NCI-H748 (cell line): ENCODE data around the gene PCNX1.
"Not testable (repeated sequence)": the region's sequence is repeated elsewhere in the genome, so short reads cannot be mapped to it uniquely, and the experiment has no call there.

Experiments used
- DNase-seq: peaks from one replicate; lab custom pipeline; 2025; ENCODE audit not compliant: unreplicated experiment; lab: John Stamatoyannopoulos, UW

PCNX1 gene

DNA sequence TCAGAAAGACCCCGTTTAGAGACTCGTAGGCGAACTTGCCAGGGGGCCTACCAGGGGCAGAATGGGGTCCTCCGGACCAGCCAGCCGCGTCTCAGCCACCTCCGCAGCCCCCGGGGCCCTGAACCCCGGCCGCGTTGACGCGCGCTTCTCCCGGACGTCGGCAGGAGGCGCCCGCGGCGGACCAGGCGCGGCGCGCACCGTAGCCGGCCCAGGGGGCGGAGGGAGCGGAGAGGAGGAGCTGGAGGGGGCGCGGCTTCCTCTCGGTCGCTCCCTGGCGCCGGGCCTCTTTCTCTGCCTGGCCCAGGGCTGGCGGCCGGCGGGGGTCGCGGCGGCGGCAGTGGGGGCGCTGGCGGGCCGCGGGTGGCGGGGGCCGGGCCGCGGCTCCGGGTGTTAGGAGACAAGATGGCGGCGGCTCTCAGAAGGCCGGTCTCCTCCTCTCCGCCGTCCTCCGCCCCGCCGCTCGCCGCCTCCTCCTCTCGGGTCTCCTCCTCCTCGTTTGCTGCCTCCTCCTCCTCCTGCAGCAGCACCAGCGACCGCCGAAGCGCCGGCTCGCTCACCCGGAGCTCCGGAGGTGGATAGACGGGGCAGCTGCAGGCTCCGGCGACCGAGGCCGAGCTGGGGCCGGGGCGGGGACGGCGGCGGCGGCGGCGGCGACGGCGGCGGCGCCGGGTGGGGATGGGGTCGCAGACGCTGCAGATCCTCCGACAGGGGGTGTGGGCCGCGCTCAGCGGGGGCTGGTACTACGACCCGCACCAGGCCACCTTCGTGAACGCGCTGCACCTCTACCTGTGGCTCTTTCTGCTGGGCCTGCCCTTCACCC is at the start of gene PCNX1:
Gene PCNX1, plus strand, starts transcription at position 284 of the 820 bp plus-strand sequence. Its CDS starts 392 bp downstream, at position 676.
- peak; percentile 87 for DNase-seq

GRCh38 chr14:70857496-70857890 is 49.8 kb upstream of the PCNX1 start:
- DNase-seq = no peak

DNA sequence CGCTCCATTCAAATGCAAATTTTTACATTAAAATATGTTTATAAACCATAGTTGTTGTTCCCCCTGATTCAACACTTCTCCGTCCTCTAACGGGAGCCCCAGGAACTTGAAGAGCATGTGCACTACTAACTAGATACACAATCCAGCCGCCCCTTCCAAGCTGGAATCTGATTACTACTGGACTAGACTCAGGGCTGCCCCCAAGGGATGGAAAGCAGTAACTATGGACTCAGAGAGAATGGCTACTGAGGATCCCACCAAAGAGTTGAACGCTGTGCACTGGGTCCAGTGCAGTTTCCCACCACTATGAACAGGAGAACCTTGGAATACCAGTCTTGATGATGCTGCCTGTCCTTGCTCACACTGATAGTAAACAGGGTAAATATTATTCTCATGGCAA is 48.6 kb upstream of the PCNX1 start:
- DNase-seq = peak; percentile 5

- not testable (repeated sequence) for DNase-seq
Measured at GRCh38 chr14:70866992-70867391, 40.3 kb upstream of the PCNX1 start.

- DNase-seq = no peak
Measured at GRCh38 chr14:70871001-70871400, 36.3 kb upstream of the PCNX1 start.

DNA sequence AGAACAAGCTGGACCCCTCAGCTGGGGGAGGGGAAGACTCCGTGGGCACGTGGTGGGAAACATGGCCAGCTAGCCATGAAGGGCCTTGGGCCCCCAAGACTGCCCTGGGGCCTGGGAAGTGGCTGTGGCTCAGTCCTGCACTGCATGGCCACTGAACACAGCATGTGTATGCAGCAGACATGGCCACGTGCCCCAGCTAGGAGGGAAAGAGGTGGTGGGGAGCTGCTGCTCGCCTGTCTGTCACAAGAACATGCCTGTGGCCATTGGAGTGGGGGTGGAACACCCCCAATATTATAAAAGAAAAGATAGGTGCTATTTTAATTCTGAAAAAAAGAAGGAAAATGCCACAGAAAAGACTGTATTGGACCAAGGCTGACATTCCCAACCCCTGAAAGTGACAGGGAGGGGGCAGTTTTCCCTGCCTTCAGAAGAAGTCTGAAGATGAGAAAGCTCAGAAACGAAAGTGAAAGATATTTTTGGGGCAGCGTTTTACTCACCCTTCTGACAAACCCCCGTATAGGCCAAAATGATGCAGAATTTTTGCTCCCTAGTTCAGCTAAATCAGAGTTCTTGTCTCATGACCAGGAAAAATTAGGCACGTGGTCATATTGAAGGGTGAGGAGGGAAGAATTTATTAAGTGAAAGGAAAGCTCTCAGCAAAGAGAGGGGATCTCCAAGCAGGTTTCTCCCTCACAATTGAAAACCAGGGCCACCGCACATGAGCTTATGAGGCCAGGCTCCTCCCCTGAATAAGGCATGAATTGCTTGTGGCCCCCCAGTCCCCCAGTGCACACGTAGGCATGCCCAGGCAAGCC is 35.2 kb upstream of the PCNX1 start:
- DNase-seq = no peak

DNA sequence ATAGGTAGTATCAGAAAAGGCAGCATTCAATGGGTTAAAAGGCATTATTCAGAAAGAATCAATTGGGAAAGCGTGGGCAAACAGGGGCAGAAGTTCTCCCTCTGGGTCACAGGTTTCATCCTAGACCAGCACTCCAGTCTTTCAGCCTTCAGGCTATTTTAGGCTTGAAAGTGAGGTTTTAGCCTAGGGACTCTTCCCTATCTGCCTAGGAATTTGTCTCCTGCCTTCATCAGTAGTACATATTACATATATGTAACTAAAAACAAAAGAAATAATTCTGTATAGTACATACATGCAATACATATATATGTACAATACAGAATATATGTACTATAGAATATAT is 34.6 kb upstream of the PCNX1 start:
- no peak for DNase-seq

DNA sequence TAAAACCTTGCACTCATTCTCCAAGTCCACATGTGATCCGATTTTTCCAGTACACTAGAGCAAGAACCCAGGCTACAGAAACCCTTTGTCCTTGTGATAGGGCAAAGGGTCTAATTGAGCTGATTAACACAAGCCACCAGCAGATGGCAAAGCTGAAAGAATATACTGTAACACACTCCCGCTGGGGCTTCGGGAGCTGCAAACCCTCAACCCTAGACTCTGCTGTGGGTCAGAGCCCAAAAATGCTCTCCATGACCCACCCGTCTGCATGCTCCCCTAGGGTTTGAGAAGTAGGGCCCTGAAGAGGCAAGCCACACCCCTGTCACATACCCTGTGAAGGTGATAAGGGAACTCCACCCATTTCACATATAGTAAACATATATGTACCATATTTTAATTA is 33.6 kb upstream of the PCNX1 start:
- DNase-seq = no peak

GRCh38 chr14:70875811-70876460 is 31.3 kb upstream of the PCNX1 start:
- DNase-seq = not testable (repeated sequence)

DNA sequence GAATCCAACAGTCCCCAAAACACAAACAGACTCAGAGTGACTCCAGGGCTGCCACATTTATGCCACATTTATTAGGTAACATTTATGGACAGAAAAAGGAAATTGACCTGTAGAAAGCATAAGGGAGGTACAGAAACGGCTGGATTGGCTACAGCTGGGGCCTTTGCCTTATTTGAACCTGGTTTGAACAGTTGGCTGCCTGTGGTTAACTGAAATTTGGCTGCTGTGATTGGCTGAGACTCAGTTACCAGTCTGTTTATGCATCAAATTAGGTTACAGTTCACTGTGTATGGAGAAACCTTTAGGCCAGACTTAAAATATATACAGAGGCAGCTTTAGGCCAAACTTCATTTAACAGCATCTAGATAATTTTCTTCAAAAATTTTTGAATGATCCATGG is 27.8 kb upstream of the PCNX1 start:
- DNase-seq = no peak

DNA sequence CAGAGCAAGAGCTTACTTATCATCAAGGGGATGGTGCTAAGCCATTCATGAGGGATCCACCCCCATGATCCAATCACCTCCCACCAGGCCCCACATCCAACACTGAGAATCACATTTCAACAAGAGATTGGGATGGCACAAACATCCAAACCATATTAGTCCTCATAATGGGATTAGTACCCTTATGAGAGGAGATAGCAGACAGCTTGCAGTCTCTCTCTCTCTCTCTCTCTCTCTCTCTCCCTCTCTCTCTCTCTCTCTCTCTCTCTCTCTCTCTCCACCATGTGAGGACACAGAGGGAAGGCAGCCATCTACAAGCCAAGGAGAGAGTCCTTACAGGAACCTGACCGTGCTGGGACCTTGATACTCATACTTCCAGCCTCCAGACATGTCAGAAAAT is 26.4 kb upstream of the PCNX1 start:
- not testable (repeated sequence) for DNase-seq

DNA sequence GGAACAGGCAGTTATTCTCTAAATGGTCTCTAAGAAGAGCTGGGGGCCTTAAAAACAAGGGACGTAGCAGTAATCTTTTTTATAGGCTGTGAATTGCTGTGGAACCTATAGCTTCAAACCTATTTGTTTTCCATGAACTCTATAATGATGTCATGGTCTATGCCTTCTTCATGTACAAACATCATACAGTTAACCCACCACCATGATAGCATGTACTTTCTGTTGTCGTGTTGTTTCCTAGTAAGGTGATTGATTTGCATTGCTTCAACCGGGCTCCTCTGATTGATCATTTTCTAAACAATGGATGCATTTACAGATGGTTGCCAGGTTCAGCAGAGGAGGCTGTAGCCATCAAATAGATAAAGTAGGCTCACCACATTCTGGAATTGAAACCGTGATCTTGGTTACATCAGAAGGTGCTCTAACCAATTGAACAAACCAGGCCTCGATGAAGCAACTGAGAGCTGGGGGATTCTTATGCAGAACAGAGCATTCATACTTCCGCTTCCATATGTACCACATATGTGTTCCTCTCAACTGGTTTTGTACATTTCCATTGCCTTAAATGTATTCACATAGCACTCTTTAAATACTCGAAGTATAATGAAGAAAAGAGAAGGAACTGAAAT is 25.6 kb upstream of the PCNX1 start:
- DNase-seq = no peak

DNA sequence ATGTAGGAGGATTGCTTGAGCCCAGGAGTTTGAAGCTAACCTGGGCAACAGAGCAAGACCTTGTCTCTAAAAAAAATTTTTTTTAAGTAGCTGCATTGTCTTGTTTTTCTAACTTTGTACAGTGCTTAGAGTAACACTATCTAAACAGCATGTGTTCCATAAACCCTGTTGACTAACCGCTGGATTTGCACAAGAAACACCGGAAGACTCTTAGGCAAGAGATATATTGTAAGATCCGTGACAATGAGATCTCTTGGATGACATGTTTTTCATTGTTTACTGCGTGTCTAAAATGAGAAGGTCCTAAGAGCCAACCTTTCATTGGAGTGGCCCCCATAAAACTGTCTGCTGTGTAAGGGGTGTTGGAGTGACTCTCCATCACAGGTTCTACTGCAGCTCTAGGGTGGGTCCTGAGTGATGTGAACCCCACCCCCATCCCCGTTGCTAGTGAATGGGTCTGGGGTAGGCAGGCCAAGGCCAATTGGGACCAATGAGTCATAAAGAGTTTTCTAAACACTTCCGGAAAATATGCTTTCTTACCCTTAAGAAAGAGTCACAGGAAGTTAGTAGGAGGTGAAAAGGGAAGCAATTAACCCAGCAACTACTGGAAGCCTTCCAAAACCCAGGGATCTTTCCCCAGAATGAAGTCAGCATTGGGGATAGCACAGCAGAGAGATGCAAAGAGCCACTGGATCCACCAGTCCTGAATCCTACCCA is 24.3 kb upstream of the PCNX1 start:
- no peak for DNase-seq

DNA sequence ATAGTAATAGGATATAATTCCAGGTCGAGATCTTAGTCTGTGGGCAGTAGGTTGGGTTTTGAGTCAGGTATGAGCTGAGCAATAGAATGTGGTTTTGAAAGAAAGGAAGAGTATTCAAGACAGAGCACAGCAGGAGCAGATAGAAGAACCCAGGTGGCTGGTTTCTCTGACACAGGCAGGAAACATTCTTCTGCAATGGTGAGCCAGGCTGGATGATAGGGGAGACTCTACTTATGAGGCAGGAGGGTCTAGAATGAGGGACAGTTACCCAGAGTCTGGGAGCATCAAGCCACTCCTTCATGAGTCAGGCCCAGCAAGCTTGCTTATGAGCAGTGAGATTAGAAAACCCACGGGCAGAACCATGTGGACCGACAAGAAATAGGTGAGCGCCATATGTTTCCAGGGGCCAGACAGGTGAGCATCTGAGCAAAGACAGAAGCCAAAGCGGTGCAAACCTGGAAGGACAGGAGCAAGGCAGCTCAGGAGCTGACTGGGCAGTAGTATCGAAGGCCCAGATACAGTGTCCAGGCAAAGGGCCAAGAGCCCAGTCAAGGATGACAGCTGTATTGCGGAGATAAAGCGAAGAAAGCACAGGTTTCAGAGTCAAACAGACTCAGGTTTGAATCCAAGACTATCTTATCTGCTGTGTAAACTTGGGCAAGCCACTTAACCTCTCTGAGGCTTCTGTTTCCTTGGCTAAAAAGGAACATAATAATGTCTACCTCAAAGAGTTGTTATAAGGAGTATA is 22.5 kb upstream of the PCNX1 start:
- DNase-seq = no peak

- DNase-seq = no peak
Measured at GRCh38 chr14:70885343-70886022, 21.8 kb upstream of the PCNX1 start.

DNA sequence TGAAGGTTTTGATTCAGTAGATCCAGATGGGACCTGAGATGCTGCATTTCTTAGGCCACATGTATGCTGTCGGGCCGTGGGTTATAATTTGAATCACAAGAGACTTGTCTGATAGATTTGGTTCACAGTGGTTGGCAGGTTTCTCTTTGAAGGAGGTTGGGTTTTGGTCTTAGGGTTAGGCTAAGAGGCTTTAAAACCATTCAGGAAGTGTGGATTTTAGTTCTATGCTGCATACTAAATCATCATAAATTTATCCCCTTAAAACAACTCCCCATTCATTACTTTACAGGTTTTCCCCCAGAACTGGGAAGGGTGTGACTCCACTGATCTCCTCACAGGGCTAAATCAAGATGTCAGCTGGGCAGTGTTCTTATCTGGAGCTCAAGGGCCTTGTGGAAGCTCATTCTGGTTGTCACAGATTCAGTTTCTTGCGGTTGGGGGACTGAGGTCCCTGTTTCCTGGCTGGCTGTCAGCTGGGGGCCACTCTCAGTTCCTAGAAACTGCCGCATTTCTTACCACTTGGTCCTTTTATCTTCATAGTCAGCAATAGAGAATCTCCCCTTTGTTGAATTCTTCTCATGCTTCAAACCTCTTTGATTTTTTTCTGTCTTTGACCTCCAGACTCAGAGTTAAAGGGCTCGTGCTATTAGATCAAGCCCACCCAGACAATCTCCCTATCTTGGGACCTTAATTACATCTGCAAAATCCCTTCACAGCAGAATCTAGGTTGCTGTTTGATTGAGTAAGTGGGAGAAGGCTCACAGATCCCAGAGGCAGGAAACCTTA is 20.6 kb upstream of the PCNX1 start:
- DNase-seq = no peak

DNA sequence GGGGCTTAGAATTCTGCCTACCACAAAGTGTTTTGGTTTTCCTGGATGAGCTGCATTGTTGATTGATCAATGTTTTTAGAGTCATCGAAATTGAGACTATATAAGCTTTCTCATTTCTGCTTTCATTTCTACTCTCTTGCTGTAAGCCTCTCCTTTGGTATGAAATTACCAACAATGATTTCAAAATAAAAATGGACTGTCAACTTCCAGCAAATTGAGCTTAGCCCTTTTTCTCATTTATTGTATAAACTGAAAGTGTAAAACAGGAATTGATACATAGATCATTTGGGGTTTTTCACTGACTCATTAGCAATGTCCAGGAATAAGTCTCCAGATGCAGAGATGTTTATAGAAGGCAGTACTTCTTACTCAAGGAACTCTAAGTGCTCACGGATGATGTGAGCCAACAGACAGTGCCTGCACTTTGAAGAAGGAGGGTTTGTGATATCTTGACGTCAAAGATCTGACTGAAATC is 20.0 kb upstream of the PCNX1 start:
- no peak for DNase-seq

DNA sequence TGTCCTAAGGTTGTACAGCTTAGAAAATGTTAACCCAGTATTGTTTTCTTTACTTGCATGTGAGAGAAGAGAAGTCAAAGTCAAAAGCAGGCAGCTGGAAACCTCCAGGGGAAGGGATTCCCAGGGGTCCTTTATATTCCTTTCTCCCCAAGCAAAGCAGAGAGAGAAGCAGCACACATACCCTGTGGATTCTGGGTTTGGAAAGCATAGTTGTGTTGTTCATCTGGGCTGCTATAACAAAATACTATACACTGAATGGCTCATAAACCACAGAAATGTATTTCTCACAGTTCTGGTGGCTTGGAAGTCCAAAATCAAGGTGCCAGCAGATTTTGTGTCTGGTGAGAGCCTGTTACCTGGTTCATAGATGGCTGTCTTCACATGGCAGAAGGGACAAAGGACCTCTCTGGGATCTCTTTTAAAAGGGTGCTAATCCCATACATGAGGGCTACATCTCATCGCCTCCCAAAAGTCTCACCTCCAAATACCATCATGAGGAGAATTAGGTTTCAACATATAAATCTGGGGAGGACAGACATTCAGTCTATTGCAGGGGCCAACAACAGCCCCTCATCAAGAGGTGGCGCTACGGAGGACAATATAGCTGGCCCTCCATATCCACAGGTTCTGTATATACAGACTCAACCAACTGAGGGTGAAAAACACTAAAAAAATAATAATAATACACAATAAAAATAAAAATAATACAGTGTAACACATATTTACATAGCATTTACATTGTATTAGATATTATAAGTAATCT is 19.3 kb upstream of the PCNX1 start:
- no peak for DNase-seq
